Inflammatory macrophage treated with lipopolysaccharide for 1 hour (primary cell): ENCODE results near the gene FARSA.
"Not testable (repeated sequence)": the region's sequence is repeated elsewhere in the genome, so short reads cannot be mapped to it uniquely, and the experiment has no call there.

Experiments used
- DNase-seq, 2 donors: peaks; one replicate each; pipeline ENCODE4 v3.0.0-alpha.2; 2020 to 2022

The FARSA gene

DNA sequence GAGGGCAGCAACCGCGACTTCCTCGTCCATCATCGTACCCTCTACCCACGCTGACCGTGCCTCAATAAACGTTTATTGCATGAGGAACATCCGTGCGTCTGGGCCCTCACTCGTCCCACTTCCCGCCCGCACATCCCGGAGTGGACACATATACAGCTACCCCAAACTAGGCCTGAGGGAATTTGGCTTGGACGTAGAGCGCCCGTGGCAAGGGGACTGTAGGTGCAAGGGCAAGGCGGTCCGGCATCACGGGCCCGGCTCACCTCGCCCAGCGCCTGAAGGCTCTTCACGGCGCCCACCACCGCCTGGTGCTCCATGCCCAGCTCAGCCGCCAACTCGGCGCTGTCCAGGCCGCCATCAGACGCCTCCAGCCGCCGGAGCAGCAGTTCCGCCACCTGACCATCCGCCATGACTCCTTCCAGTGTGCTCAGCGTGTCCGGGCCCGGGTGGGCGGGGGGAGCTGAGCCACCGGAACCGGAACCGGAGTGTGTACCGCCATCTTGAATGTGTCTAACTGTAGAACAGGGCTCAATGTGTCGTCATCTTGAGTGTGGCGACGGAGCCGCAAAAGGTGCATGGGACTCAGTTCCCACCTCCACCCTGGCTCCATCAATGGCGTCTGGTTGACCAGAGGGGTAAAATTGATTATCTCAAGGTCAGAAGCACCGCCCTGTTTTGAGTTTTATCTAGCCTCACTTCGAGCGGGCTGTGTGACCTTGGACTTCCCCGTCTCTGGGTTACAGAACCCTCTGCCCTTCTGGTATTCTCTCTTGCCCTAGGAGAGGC lies at the start of gene FARSA:
TSS of gene FARSA (minus strand) at position 425 of the 786 bp plus-strand sequence. CDS start at position 410, 15 bp downstream.
- DNase-seq: peak; percentile 90 to 94

DNA sequence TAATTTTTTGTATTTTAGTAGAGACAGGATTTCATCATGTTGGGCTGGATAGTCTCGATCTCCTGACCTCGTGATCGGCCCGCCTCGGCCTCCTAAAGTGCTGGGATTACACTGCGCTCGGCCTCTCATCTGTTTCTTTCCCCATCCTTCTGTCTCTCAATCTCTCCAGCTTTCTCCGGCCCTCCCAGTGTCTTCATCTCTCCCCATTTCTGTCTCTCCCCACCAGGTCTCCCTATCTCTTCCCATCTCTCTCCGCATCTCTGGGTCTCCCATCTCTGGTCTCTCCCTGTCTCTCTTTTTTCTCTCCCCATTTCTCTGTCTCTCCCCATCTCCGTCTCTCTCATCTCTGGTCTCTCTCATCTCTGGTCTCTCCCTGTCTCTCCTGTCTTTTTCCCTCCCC lies 49.6 kb upstream of the FARSA start:
- DNase-seq: no peak

DNA sequence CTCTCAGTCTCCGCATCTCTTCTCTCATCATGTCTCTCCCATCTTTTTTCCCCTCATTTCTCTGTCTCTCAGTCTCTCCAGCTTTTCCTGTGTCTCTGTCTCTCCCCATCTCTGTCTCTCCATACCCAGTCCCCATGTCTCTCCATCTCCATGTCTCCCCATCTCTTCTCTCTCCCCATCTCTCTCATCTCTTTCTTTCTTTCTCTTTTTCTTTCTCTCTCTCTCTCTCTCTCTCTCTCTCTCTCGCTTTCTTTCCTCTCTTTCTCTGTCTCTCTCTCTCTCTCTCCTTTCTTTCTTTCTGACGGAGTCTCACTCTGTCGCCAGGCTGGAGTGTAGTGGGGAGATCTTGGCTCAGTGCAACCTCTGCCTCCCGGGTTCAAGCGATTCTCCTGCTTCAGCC lies 49.1 kb upstream of the FARSA start:
- no peak for DNase-seq

DNA sequence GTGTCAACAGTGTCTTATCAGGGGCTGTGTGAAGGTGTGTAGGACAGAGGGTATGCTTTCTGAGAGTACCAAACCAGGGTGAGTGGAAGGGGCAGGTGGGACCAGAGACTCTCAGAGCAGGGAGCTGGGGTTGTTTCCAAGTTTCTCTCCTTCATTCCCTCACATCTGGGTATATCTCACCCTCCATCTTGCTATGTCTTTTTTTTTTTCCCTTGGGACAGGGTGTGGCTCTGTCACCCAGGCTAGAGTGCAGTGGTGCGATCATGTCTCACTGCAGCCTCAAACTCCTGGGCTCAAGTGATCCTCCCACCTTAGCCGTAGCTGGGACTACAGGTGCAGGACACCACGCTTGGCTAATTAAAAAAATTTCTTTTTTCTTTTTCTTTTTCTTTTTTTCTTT lies 46.5 kb upstream of the FARSA start:
- DNase-seq: no peak

DNA sequence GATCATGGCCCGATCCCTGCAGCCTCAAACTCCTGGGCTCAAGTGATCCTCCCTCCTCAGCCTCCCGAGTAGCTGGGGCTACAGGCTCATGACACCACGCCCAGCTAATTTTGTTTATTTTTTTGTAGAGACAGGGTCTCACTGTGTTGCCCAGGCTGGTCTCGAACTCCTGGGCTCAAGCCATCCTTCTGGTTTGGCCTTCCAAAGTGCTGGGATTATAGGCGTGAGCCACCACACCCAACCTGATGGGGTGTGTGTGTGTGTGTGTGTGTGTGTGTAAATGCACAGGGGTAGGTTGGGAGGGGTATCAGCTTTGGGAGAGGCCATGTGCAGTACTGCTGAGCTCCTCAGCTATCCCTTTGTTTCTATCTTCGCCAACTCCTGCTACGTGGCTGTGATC lies 42.6 kb upstream of the FARSA start:
- DNase-seq: not testable (repeated sequence)

DNA sequence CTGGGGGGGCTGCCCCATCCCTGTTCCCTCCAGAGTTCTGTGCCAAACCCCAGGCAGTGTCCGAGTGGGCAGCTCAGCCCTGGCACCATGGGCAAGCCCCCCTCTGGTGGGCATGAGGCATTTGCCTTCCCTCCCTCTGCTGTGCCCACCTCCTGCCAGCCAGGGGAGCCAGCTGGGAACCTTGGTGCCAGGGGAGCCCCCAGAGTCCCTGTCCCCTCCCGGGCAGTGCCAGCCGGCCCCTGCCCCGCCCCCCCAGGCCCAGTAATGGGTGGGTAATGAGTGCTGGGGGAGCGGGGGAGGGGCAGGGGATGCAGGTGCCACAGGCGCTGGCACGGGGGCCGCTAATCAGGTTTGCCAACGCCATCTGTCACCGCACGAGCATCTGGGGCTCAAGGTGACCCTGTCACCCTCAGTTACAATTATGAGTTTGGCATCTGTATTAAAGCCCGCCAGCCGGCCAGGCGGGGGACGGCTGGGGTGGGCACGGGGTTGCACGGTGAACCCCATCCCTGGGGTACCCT lies 41.8 kb upstream of the FARSA start:
- no peak for DNase-seq

DNA sequence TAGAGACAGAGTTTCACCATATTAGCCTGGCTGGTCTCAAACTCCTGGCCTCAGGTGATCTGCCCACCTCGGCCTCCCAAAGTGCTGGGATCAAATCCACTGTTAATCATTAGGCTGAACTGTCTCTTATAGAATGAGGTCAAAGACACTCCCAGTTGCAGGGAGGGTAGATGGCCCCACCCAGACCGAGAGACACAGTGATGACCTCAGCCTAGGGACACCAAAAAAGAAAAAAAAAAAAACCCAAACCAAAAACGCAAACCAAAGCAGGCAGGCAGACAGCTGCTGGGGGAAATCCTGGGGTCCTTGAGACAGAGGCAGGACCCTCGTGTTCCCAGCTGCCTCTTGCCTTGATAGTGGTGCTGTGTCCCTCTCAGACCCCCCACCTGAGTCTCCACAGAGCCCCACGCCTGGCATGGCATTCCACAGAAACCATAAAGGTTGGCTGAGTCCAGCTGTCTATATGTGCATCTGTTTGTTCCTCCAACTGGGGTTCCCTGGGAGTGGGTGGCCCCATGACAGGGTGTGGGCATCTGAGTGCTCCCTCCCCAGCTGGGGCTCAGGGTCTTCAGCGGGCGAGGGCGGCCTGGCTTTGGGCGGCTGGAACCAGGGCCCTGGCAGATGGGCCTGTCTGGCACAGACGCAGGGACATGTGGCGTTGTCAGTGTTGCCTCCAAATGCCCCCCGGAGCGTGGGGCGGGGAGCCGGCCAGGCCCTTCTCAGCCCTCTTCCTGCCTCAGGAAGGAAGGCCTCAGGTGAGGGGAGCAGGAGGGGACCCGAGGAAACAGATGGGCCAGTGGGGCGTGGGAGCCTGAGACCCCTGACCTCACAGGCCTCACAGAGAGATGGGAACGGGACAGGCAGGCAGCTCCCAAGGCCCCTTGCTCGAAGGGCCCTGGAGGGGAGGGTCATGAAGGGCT lies 41.0 kb upstream of the FARSA start:
- no peak for DNase-seq

DNA sequence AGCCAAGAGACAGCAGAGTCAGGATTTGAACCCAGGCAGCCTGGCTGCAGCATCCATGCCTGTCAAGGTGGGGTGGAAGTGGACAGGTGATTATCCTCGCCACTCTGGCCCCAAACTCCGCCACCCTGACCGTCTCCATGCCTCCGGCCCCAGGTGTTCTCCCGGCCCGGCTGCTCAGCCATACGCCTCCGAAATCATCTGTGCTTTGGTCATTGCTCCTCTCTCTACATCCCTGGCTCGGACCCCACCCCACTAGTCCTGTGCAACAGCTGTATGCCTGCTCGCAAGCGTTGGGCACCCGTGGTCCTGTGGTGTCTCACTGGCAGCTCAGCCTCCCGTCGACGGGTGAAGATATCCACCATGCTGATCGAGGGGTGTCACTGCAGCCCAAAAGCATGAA lies 39.7 kb upstream of the FARSA start:
- no peak for DNase-seq

DNA sequence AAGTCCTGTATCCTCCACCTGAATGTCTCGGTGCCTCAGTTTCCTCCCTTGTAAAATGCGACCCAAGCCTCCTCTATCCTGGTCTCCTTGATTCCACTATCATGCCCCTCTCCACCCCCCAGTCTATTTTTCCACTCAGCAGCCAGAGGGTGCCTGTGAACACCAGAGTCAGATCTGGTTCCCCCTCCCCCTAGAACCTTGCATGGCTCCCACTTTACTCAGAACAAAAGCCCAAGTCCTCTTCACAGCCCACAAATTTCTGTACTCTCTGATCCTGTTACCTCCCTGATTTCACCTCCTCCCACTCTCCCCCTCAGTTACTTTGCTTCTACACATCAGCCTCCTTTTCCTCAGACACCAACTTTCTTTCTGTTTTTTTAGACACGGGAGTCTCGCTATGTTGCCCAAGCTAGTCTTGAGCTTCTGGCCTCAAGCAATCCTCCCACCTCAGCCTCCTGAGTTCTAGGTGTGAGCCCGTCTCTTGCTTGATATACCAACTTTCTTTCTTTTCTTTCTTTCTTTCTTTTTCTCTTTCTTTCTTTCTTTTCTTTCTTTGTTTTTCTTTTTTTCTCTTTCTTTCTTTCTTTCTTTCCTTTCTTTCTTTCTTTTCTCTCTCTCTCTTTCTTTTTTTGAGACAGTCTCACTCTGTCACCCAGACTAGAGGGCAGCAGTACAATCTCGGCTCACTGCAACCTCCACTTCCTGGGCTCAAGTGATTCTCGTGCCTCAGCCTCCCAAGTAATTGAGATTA lies 36.7 kb upstream of the FARSA start:
- DNase-seq: no peak

DNA sequence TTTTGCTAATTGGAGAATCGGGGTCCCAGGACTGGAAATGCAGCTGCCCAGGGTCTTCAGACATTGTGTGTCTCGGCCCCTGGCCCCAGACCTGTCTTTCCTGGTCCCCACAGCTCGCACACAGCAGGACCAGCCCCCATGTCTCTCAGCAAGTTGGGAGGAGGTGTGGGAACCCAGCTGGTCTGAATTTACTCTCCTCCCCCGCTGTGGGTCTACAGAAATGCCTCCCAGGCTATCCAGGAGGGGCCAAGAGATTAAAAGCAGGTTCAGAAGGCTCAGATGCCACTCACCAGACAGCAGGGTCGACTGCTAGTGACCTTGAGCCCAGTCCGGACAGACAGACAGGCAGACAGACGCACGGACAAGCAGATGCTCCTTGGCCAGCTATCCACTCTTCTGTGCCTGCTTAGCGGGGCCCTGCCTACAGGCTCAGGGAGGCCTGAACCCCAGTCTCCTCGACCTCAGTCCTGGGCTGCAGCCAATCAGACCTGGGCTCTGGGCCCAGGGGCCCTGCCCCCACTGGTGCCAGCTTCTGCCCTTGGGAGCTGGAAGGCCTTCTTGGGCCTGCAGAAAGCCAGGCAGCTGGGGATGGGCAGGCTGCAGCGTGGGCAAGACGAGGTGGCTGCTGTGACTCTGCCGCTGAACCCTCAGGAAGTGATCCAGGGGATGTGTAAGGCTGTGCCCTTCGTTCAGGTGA lies 35.9 kb upstream of the FARSA start, which contains the start of gene DAND5:
TSS of gene DAND5 (plus strand) at position 285 of the 697 bp plus-strand sequence. CDS start at position 370, 85 bp downstream.
- DNase-seq: no peak

DNA sequence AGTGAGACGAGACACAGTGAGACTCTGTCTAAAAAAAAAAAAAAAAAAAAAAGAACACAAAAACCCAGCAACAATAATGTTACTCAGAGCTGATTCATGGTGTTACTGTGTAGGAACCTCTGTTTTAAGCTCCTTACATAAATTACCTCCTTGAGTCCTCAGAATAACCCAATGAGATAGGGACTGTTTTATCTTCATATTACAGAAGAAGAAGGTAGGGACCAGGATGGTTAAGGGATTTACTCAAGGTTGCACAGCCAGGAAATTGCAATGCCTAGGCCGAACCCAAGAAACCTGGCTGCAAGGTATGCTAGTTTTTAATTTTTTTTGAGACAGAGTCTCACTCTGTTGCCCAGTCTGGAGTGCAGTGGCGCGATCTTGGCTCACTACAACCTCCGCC lies 34.4 kb upstream of the FARSA start:
- no peak for DNase-seq

DNA sequence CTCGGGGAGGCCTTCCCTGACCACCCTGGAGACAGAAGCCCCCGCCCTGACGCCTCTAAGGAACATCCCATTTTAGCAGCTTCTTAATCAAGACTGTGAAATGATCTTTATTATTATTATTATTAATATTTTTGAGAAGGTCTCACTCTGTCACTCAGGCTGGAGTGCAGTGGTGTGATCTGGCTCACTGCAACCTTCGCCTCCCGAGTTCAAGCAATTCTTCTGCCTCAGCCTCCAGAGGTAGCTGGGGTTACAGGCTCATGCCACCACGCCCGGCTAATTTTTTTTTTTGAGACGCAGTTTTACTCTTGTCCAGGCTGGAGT lies 32.3 kb upstream of the FARSA start:
- DNase-seq: no peak

DNA sequence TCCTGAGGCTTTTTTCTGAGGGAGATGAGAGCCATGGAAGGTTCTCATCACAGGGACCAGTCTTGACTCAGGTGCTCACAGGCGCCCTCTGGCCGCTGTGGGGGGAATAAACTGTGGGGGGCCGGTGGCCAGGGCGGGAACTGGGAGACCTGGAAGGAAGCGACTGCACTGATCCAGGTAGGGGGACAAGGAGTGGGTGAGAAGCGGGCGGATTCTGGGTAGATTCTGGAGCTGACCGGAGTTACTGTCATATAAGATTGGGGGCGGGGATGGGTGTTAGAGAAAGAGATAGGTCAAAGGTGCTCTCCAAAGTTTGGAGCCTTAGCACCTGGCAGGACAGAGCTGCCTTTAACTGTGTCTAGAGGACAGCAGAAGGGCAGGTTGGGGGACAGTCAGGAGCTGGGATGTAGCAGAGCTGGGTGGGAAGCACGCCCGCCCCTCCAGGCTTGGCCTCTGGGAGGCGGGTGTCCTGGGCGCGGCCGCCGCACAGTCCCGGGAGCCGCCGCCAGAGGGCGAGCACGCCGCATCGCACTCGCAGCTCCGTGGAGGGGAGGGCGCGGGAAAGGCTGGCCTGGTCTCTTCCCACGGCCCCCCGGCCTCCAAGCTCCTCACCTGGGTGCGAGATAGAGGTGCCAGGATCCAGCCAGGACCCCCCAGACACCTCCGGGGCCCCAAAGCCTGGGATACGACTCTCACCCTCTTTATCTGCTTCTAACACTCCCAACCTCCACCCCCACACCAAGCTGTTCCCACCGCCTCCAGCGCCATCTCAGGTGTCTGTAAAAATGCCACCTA lies 31.7 kb upstream of the FARSA start:
- DNase-seq: peak; percentile 55 to 90

DNA sequence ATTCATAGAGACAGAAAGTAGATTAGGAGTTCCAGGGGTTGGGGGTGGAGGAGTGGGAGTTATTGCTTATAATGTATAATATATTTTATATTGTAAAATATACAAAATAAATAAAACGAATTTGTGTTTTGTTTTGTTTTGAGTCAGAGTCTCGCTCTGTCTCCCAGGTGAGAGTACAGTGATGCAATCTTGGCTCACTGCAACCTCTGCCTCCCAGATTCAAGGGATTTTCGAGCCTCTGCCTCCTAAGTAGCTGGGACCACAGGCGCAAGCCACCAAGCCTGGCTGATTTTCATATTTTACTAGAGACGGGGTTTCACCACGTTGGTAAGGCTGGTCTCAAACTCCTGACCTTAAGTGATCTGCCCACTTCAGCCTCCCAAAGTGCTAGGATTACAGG lies 26.0 kb upstream of the FARSA start:
- DNase-seq: no peak

DNA sequence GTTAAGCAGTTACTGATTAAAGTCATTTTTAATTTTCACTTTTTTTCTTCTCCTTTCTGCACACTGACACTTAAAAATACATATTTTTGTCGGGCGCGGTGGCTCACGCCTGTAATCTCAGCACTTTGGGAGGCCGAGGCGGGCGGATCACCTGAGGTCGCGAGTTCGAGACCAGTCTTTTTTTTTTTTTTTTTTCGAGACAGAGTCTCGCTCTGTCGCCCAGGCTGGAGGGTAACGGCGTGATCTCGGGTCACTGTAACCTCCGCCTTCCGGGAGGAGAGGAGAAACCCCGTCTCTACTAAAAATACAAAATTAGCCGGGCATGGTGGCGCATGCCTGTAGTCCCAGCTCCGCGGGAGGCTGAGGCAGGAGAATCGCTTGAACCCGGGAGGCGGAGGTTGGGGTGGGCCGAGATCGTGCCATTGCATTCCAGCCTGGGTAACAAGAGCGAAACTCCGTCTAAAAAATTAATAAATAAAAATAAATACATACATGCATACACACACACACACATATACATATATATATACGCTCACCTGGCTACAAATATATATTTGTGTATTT lies 24.0 kb upstream of the FARSA start:
- not testable (repeated sequence) for DNase-seq

DNA sequence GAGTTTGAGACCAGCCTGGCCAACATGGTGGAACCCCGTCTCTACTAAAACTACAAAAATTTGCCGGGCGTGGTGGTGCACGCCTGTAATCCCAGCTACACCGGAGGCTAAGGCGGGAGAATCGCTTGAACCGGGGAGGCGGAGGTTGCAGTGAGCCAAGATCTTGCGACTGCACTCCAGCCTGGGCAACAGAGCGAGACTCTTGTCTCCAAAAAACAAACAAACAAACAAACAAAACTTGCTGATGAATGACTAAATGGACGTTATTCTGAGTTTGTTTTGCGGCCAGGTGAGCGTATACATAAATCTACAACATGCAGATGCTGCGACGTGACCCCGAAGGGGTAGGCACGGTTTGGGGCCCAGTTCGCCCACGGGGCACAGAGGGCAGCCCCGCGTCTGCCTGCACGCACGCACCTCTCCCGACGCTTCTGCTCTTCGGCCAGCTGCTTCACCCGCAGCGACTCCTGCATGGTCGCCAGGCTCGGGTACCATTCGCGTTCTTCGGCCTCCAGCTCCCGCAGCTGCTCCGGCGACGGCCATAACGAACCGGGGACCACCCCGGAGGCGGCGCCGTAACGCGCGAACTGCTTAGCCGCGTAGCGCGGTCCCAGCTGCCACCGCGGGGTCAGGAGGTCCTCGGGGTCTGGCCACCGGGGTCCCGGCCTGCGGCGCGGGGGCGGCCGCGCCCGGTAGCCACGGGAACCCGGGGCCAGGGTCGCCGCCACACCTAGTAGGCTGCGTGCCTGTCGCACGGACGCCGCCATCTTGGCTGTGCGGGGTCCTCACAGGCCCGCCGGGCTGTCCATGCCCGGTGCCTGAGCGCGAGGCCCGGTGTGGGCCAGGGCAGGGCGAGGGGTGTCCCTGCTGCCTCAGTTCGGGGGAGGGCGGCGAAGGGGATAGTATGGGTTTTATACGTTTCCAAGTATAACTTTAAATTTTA lies 23.2 kb upstream of the FARSA start, which contains the start of gene GADD45GIP1:
TSS of gene GADD45GIP1 (minus strand) at position 778 of the 943 bp plus-strand sequence. CDS start at position 767, 11 bp downstream.
- peak; percentile 66 to 74 for DNase-seq

DNA sequence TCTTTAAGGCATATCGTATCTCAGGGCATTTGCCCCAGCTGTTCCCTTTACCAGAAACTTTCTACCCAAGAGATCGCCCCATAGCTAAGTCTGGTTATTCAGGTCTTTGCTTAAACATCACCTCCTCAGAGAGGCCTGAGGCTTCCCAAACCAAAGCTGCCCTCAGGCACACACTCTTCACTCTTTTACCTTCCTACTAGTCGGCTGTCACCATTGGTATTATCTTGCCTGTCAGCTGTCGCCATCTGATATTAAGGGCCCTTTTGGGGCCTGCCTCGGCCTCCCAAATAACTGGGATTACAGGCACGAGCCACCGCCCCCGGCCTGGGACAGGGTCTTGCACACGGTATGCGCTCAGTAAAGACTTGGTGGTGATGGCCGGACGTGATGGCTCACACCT lies 22.5 kb upstream of the FARSA start:
- no peak for DNase-seq

DNA sequence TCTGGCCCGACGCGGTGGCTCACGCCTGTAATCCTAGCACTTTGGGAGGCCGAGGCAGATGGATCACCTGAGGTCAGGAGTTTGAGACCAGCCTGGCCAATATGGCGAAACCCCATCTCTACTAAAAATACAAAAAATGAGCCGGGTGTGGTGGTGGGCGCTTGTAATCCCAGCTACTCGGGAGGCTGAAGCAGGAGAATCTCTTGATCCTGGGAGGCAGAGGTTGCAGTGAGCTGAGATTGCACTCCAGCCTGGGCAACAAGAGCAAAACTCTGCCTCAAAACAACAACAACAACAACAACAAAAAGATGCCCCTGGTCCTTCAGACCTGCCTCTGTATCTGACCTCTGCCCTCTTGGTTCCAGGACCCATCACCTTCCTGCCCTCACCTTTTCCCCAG lies 22.1 kb upstream of the FARSA start:
- not testable (repeated sequence) for DNase-seq

DNA sequence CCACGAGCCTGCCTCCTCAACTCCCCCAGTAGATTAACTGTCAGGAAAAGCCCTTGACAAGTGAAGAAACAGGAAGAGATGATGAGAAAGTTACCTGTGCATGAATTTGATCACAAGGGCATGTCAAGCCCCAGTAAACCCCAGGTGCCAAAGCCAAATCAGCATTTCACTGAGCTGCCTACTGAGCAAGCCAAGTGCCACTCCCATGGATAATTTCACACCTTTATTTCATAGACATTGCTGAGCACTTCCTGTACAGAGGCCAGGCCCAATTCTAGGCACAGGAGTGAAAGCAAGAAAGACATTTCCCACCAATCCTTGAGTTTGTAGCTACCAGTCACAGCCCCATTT lies 21.1 kb upstream of the FARSA start:
- DNase-seq: no peak
